Hindlimb muscle (tissue), 1 donor: Measurements from ENCODE around the gene LRRC14B. TPM values are rescaled to one million over a fixed set of nuclear protein-coding genes. Genes with fewer than 3 reads are reported as not detected.
"Not testable (repeated sequence)": the region's sequence is repeated elsewhere in the genome, so short reads cannot be mapped to it uniquely, and the experiment has no call there.

Experiments used
- DNase-seq: peaks from one replicate; pipeline ENCODE4 v3.0.0-alpha.2; 2013
- polyA plus RNA-seq: library from polyadenylated mRNA; unstranded; fragments of 120-200 nt; gene quantifications from one replicate; pipeline ENCODE4 v1.2.1, GENCODE V29; 2013; ENCODE audit not compliant: insufficient read length

The LRRC14B gene
- polyA plus RNA-seq, 1 donor: 41.2 TPM

- no peak for DNase-seq
Measured at GRCh38 chr5:160921-161802, 30.1 kb upstream of the LRRC14B start.

- DNase-seq: no peak
Measured at GRCh38 chr5:161803-162110, 29.5 kb upstream of the LRRC14B start.

GRCh38 chr5:162190-162564 is 29.1 kb upstream of the LRRC14B start:
- DNase-seq: no peak

- DNase-seq: no peak
Measured at GRCh38 chr5:162565-163337, 28.5 kb upstream of the LRRC14B start.

GRCh38 chr5:163338-163620 is 28.0 kb upstream of the LRRC14B start:
- DNase-seq: no peak

- no peak for DNase-seq
Measured at GRCh38 chr5:163841-164240, 27.5 kb upstream of the LRRC14B start.

- no peak for DNase-seq
Measured at GRCh38 chr5:164244-164643, 27.1 kb upstream of the LRRC14B start.

- not testable (repeated sequence) for DNase-seq
Measured at GRCh38 chr5:164783-165182, 26.5 kb upstream of the LRRC14B start.

GRCh38 chr5:166441-167372 is 24.6 kb upstream of the LRRC14B start:
- DNase-seq: no peak

GRCh38 chr5:167511-167910 is 23.8 kb upstream of the LRRC14B start:
- no peak for DNase-seq

- no peak for DNase-seq
Measured at GRCh38 chr5:167982-168660, 23.2 kb upstream of the LRRC14B start.

- peak; percentile 54 for DNase-seq
Measured at GRCh38 chr5:169071-169727, 22.1 kb upstream of the LRRC14B start.

- DNase-seq: no peak
Measured at GRCh38 chr5:169728-170094, 21.6 kb upstream of the LRRC14B start.

- DNase-seq: no peak
Measured at GRCh38 chr5:170971-171800, 20.1 kb upstream of the LRRC14B start.

- DNase-seq: no peak
Measured at GRCh38 chr5:171801-172331, 19.4 kb upstream of the LRRC14B start.

GRCh38 chr5:172421-172820 is 18.9 kb upstream of the LRRC14B start:
- DNase-seq: no peak

- DNase-seq: no peak
Measured at GRCh38 chr5:172841-173251, 18.4 kb upstream of the LRRC14B start.

- no peak for DNase-seq
Measured at GRCh38 chr5:173392-174290, 17.7 kb upstream of the LRRC14B start.

- no peak for DNase-seq
Measured at GRCh38 chr5:174291-174600, 17.0 kb upstream of the LRRC14B start.

GRCh38 chr5:174876-175465 is 16.3 kb upstream of the LRRC14B start:
- no peak for DNase-seq
